ENCODE measurements around the gene EPB41L3. TPM values are rescaled to one million over a fixed set of nuclear protein-coding genes. Genes with fewer than 3 reads are reported as not detected.

EPB41L3 gene
- total RNA-seq, 4 donors from 2014 or later = 27.3 to 40.4 (median 34.6) TPM

DNA sequence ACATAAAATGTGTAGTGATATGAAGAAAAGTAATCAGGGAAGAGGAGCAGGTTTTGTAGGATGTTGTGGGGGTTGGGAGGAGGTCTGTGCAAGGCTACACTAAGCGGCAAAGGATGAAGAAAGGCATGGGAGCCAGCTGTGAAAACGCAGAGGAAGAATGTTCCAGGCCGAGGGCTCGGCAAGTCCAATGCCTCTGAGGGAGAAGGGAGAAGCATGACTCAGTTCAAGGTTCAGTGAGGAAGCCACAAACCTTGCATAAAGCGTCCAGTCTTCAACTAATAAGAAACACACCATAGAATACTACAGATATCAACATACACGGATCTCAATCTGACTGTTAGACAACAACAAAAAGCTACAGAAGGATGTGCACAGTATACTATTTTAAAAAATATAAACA is 16.2 kb downstream of the EPB41L3 start:
- Histone ChIP-seq H3K9me3 (no peaks in the 10 kb centered on the region), H3K4me1 (no peaks in the 10 kb centered on the region), H3K27ac (no peak overlapping the region), H3K27me3 (no peaks in the 10 kb centered on the region), H3K36me3 (no peaks in the 10 kb centered on the region), H3K4me3 (replicated peaks in 1 of 3) (no peak overlapping the region)
- DNase-seq = no peak
- TF ChIP-seq POLR2A (IDR thresholded peaks at IDR 0.05) = no peak
- TF ChIP-seq, protein P1, sequence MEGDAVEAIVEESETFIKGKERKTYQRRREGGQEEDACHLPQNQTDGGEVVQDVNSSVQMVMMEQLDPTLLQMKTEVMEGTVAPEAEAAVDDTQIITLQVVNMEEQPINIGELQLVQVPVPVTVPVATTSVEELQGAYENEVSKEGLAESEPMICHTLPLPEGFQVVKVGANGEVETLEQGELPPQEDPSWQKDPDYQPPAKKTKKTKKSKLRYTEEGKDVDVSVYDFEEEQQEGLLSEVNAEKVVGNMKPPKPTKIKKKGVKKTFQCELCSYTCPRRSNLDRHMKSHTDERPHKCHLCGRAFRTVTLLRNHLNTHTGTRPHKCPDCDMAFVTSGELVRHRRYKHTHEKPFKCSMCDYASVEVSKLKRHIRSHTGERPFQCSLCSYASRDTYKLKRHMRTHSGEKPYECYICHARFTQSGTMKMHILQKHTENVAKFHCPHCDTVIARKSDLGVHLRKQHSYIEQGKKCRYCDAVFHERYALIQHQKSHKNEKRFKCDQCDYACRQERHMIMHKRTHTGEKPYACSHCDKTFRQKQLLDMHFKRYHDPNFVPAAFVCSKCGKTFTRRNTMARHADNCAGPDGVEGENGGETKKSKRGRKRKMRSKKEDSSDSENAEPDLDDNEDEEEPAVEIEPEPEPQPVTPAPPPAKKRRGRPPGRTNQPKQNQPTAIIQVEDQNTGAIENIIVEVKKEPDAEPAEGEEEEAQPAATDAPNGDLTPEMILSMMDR (IDR thresholded peaks at IDR 0.05) = no peak
- intact Hi-C loops (cut with DNase I) = no loop called here
- WGBS, 2 donors = 53% methylated on average over 6 of the region's 6 CpGs

DNA sequence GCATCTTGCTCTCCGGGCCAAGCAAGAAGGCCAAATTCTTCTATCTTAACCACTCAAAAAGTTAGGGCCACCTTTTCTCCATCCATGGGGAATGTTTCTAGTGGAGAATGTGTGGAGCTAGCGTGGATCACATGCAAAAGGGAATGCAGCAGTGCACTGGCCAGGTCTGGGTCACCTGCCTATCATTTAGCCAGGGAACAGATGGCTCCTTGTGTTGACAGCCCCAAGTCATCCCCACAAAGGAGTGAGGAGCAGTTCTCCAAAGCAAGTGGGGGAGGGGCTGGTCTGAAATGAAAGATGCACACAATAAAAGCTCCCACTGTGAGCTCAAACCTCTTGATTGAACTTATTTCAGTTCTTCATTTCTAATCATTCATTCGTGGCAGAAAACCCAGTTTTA is 19.1 kb downstream of the EPB41L3 start:
- H3K36me3 ChIP-seq = no peaks in the 10 kb centered on the region
- no peaks in the 10 kb centered on the region for H3K27me3 ChIP-seq
- 87% methylated on average over 3 of the region's 3 CpGs for whole genome bisulfite sequencing, 2 donors
- no peak overlapping the region for H3K27ac ChIP-seq
- no peaks in the 10 kb centered on the region for H3K9me3 ChIP-seq
- TF ChIP-seq POLR2A (IDR thresholded peaks at IDR 0.05) = no peak
- TF ChIP-seq, protein P1 (IDR thresholded peaks at IDR 0.05) = no peak
- no peaks in the 10 kb centered on the region for H3K4me1 ChIP-seq
- no peak overlapping the region for H3K4me3 ChIP-seq (replicated peaks in 1 of 3)
- intact Hi-C loops (cut with DNase I) = no loop called here
- no peak for DNase-seq

DNA sequence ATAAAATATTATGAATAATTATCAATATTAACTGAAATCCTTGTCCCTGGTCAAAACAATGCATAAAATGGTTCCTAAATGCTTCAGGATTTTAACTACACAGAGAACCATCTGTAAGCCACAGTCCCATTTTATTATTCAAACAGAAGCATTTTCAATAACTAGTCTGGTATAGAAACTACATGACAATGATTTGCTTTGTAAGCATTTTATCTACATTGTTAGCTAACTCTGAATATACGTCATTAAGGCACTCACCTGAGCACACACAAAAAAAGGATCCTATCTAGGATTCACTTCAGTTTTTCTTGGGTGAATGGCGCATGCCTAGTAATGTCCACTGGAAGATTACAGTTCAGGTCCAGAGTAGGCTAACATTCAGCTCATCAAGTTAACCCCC is 22.8 kb downstream of the EPB41L3 start:
- no peak for TF ChIP-seq POLR2A (IDR thresholded peaks at IDR 0.05)
- TF ChIP-seq, protein P1 (IDR thresholded peaks at IDR 0.05) = no peak
- intact Hi-C loops (cut with DNase I) = no loop called here
- Histone ChIP-seq H3K27me3 (no peaks in the 10 kb centered on the region), H3K4me1 (no peaks in the 10 kb centered on the region), H3K36me3 (no peaks in the 10 kb centered on the region), H3K4me3 (replicated peaks in 1 of 3) (no peak overlapping the region), H3K9me3 (no peaks in the 10 kb centered on the region), H3K27ac (no peak overlapping the region)
- no peak for DNase-seq
- 90 to 96% methylated on average over 2 of the region's 2 CpGs for WGBS, 2 donors

DNA sequence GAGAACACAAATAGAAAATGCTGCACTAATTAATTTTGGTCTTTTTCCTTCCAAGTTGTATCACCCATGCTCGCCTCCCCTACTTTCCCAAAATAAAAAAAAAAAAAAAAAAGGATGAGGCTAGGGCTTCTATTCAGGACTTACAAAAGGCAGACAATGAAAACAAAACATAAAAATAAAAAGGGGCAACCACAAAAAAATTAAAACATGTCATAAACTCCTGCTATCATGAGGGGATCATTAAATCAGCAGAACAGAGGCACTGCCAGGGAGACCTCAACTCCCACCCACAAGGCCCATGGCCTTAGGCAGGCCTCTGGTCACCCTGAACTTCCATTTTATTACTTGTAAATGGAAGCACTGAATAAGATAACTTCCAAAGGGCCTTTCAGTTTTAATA is 23.3 kb downstream of the EPB41L3 start:
- no peaks in the 10 kb centered on the region for H3K9me3 ChIP-seq
- H3K4me1 ChIP-seq = no peaks in the 10 kb centered on the region
- DNase-seq = no peak
- no peak overlapping the region for H3K4me3 ChIP-seq (replicated peaks in 1 of 3)
- TF ChIP-seq, protein P1 (IDR thresholded peaks at IDR 0.05) = no peak
- TF ChIP-seq POLR2A (IDR thresholded peaks at IDR 0.05) = no peak
- no peaks in the 10 kb centered on the region for H3K36me3 ChIP-seq
- WGBS, 2 donors = 81 to 82% methylated on average over 1 of the region's 1 CpG
- no peaks in the 10 kb centered on the region for H3K27me3 ChIP-seq
- intact Hi-C loops (cut with DNase I) = no loop called here
- no peak overlapping the region for H3K27ac ChIP-seq

DNA sequence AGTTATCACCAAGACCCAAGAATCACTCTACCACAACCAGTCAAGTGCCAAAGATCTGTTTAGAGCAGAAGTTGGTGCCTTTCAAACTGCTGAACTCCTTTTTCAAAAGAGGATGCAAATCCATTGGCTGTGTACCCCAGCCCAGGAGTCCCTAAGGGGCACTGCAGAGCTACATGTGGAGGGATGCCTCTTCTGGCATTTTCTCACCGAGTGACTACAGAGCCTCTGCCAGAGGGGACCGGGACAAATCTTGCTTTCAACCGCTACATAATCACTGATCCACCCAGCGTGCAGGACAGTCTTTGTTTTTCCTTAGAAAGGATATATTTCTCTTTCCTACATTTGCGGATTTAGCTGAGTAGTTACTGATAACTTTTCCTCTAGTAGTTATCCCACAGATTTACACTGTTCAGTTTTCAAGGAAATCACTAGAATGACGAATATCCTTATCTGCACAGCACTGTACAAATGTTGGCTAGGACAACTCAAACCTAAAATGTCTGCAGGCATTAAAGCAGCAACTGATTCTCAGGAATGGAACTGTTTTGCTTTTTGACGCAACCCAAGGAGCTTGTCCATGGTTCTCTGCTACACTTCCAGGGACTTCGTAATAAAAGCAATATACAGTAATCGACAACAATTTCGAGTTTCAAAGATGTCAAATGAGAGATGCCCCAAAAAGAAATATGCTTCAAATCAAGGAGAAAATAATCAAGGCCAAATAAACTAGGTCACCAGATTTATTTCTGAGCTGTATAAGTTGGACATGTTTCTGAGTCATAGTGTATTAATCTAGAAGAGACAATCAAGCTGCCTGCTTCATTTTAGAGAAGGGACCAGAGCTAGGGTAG is 24.1 kb downstream of the EPB41L3 start:
- no peaks in the 10 kb centered on the region for H3K9me3 ChIP-seq
- no peak overlapping the region for H3K4me3 ChIP-seq (replicated peaks in 1 of 3)
- TF ChIP-seq, protein P1 (IDR thresholded peaks at IDR 0.05) = no peak
- TF ChIP-seq POLR2A (IDR thresholded peaks at IDR 0.05) = no peak
- H3K36me3 ChIP-seq = no peaks in the 10 kb centered on the region
- no peaks in the 10 kb centered on the region for H3K27me3 ChIP-seq
- DNase-seq = no peak
- H3K4me1 ChIP-seq = no peaks in the 10 kb centered on the region
- 73 to 75% methylated on average over 10 of the region's 10 CpGs for WGBS, 2 donors
- intact Hi-C loops (cut with DNase I) = no loop called here
- no peak overlapping the region for H3K27ac ChIP-seq

Data from thyroid gland (tissue), 4 donors.